Endometrial microvascular endothelial cells (primary cell): ENCODE results near the gene PHB1. TPM values are rescaled to one million over a fixed set of nuclear protein-coding genes. Genes with fewer than 3 reads are reported as not detected.
"Not testable (repeated sequence)": the region's sequence is repeated elsewhere in the genome, so short reads cannot be mapped to it uniquely, and the experiment has no call there.

ENCODE experiments used
- in situ Hi-C: cut with HindIII; loops from 2 replicates; pipeline ENCODE4 v1.10.0; 2017; ENCODE audit warnings: low sequenced_read_pairs, low pct_unique_long_range_greater_than_20kb; ENCODE audit errors: inconsistent ontology term
- total RNA-seq: library from RNA; depleted of rRNA; stranded (reverse); fragments of >200 nt; gene quantifications from one replicate; pipeline ENCODE4 v1.2.3, GENCODE V29; 2015; ENCODE audit errors: inconsistent ontology term

Gene PHB1
- total RNA-seq, 1 donor from 2014 or later = 246 TPM

GRCh38 chr17:49409066-49409465 is 5.6 kb downstream of the PHB1 start:
- in situ Hi-C loops = no loop called here

DNA sequence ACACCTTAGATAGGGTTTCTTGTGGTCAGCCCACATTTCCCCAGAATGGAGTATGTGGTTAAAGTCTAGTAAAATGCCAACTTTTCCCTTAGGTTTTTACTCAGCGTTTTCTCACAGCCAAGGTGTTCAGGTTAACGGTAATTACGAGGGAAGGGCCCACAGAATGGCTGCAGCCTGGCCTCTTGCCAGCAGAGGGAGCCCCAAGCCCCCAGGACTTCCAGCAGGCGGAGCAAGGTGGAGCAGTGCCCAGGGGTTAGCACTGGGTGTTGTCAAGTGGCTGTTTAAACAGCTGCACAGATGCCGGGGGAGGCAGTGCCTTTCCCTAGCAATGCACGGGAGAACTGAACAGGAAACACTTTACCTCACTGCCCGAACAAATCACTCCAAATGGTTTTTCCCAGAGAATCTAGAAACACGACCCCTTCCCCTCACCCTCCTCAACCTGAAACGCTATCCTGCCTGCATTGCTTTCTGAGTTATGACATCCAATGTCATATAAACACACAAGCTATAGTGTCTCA is 6.6 kb downstream of the PHB1 start:
- in situ Hi-C loops = no loop called here

- in situ Hi-C loops = no loop called here
Measured at GRCh38 chr17:49407086-49407485, 7.6 kb downstream of the PHB1 start.

- in situ Hi-C loops = no loop called here
Measured at GRCh38 chr17:49406421-49407061, 8.1 kb downstream of the PHB1 start.

DNA sequence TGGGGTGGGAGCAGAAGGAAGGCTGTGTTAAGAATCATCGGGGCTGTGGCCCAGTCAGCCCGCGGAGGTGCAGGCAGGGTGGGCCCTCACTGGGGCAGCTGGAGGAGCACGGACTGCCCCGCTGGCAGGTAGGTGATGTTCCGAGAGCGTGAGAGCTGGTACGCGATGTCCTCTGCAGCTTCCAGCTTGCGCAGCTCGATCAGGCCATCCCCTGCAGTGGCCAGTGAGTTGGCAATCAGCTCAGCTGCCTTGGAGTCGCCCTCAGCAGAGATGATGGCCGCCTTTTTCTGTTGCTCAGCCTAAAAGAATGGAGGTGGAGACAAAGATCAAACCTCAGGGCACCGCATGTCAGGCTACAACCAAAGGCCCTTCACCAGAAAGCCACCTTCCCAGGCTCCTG is 9.8 kb downstream of the PHB1 start:
- in situ Hi-C loops = no loop called here

- in situ Hi-C loops = no loop called here
Measured at GRCh38 chr17:49404361-49404760, 10.3 kb downstream of the PHB1 start.

DNA sequence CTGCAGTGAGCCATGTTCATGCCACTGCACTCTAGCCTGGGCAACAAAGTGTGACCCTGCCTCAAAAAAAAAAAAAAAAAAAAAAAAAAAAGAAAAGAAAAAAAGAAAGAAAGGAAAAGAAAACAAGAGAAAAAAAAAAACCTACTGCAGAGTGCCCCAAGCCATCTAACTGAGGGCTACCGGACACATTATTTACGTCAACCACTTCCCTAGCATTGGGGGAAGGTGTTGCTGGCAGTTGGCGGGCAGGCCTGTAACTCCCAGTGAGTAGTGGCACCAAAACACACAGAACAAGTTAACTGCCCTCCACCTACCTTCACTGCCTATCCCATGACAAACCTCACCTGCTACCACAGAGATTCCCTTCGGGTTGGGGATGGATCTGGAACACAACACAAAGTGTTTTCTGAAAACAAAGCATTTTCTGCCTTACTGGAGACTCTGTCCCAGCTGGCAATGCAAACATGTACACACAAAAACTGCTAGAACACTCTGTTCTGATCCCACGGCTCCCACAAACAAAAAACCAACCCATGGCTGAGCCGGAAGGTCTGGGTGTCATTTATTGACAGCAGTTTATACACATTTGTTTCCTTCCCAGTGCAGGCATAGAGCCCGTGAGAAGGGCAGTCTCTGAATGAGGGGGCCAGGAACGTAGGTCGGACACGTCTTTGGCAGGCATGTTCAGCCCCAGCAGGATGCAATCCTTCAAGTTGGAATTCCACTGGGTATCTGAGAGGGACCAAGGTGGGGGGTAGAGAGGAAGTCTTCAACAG is 11.0 kb downstream of the PHB1 start:
- in situ Hi-C loops = no loop called here

- in situ Hi-C loops = no loop called here
Measured at GRCh38 chr17:49402706-49403105, 12.0 kb downstream of the PHB1 start.

GRCh38 chr17:49401971-49402611 is 12.6 kb downstream of the PHB1 start:
- in situ Hi-C loops = no loop called here

- in situ Hi-C loops = no loop called here
Measured at GRCh38 chr17:49399995-49400394, 14.7 kb downstream of the PHB1 start.

DNA sequence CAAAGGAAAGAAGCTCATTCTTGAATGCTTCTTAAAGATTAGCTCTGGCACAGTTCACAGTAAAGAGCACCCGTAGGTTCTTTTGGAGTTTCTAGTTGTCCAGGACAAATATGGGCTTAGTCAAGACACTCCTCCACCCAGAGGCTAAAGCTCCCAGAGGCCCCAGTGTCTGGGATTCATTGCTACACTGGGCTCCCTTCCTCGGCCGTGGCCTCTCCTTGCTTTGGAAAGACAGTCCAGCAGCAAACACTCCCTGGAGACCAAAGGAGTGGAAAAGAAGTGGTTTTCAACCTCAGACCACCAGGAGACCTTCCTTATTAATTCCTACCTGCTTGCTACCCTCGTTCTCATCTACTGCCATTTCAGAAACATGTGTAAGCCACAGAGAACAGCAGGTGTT is 17.1 kb downstream of the PHB1 start:
- in situ Hi-C loops = no loop called here

- in situ Hi-C loops = no loop called here
Measured at GRCh38 chr17:49393491-49394255, 21.0 kb downstream of the PHB1 start.

GRCh38 chr17:49390548-49391324 is 23.9 kb downstream of the PHB1 start:
- in situ Hi-C loops = no loop called here

- in situ Hi-C loops = not testable (repeated sequence)
Measured at GRCh38 chr17:49389514-49390347, 25.0 kb downstream of the PHB1 start.

DNA sequence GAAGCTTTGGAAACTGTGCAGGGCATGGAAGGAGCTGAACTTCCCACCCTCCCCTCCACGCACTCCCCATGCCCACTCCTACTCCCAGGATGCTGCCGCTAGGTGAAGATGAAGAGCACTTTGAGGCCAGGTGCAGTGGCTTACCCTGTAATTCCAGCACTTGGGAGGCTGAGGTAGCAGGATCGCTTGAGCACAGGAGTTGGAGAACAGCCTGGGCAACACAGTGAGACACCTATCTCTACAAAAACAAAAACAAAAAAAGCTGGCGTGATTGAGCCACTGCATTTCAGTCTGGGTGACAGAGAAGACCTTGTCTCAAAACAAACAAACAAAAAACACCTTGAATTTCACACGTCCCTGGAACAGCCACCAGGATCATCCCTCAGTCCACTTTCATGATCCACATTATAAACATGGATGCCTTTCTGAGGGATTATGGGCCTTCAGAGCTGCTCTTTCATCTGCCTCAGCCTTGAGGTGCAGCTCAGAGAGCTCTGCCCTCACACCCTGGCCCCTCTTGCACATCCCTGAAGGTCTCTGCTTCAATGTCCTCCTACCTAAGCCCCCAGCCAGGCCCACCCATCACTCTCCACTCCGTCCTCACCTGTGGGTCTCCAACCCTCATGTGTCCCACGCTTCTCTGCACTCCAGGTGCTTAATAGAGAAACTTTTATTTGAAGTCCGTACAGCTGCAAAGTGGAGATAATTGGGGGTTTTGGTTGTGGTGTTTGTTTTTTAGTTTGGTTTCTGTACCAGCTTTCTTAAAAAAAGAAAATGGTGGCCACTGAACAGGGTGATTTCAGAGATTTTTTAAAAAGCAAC is 25.8 kb downstream of the PHB1 start:
- in situ Hi-C loops = no loop called here

DNA sequence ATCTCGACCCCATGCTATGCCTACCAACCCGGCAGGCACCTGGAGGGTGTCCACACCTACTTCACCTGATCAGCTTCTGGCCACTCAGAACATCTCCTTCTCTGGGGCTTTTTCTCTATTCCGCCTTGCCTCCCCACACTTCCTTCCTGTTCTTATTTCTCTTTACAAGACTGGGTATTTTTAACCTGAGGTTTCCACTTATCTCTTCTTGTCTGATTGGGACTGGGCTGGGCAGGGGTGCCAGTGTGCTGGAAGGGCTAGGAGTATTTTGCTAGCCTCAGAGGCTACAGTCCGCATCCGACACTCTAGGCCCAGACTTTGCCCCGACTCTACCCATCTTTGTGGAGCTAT is 26.4 kb downstream of the PHB1 start:
- in situ Hi-C loops = no loop called here
